GM12892 (cell line): ENCODE measurements around the gene MRPL14.

Experiments
- DNase-seq: peaks from one replicate; pipeline ENCODE4 v3.0.0; 2011; ENCODE audit not compliant: insufficient read length
- FAIRE-seq: peaks from 2 replicates; lab custom pipeline; 2011; peaks lifted over from hg19 to GRCh38; lab: Jason Lieb, UNC
- POLR2A ChIP-seq: IDR thresholded peaks from 2 replicates; pipeline ENCODE4 v1.6.1; 2011; ENCODE audit warnings: low read depth, low read length, control low read depth
- POLR2AphosphoS5 ChIP-seq: IDR thresholded peaks from 2 replicates; pipeline ENCODE4 v1.6.1; 2011; ENCODE audit warnings: low read depth, low read length, control low read depth
- TAF1 ChIP-seq: IDR thresholded peaks from 2 replicates; pipeline ENCODE4 v1.6.1; 2011; ENCODE audit warnings: low read depth, mild to moderate bottlenecking, control low read depth, low read length, borderline replicate concordance

MRPL14 gene

GRCh38 chr6:44077214-44077946 is 49.9 kb downstream of the MRPL14 start:
- no peak for TF ChIP-seq POLR2A
- TF ChIP-seq POLR2AphosphoS5, result no peak
- no peak for TF ChIP-seq TAF1
- DNase-seq, result no peak
- FAIRE-seq, result no peak

- TF ChIP-seq TAF1 (no peak), POLR2AphosphoS5 (no peak), POLR2A (no peak)
- FAIRE-seq (no peak), DNase-seq (no peak)
Measured at GRCh38 chr6:44076356-44077213, 50.7 kb downstream of the MRPL14 start.

DNA sequence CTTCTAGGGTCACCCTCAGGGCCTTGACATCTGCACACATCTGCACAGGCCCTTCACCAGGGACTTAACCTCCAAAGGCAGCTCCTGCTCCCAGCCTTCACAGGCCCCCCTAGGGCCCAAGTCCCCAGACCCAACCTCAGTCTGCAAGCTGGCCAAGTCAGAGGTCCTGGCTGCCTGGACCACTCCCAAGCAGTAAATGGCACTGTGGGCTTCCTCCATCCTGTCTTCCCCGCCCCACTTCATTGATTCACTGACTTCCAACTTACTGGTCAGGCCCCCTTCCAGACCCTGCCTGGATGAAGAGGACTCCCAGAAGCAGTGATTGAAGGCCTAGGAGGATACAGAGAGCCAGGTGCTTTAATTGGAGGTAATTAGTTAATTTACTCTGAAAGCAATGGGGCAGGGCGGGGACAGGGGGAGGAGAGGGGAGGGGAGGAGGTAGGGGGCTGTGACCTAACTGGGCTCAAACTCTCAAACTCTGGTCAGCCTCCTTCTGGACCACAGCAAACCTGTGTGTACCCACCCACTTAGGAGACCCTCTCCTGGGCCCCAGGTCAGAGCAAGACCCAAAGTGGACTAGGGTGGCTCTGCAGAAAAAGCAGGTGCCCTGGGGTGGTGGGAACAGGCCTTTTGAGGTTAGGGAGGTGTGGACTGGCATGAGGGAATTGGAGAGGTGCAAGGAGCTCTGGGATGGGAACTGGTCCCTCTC is 51.5 kb downstream of the MRPL14 start:
- no peak for FAIRE-seq
- DNase-seq, result no peak
- TF ChIP-seq TAF1 (no peak), POLR2AphosphoS5 (no peak), POLR2A (no peak)

- TF ChIP-seq TAF1, result no peak
- no peak for DNase-seq
- FAIRE-seq, result peak; percentile 30
Measured at GRCh38 chr6:44074813-44075646, 52.2 kb downstream of the MRPL14 start.

GRCh38 chr6:44074439-44074812 is 52.8 kb downstream of the MRPL14 start:
- TF ChIP-seq TAF1 (0 out of 2 replicates have a peak, but pooled peaks have one; percentile 25), POLR2AphosphoS5 (no peak; the same call in 1 of the 2 replicates), POLR2A (no peak)
- DNase-seq (peak; percentile 82), FAIRE-seq (peak; percentile 85)

- no peak for FAIRE-seq
- no peak for DNase-seq
- TF ChIP-seq POLR2AphosphoS5 (no peak; the same call in 1 of the 2 replicates), POLR2A (no peak), TAF1 (no peak)
Measured at GRCh38 chr6:44073612-44074438, 53.4 kb downstream of the MRPL14 start.

- DNase-seq, result peak; percentile 87
Measured at GRCh38 chr6:44072959-44073611, 54.2 kb downstream of the MRPL14 start.

GRCh38 chr6:44072452-44072958 is 54.7 kb downstream of the MRPL14 start:
- no peak for DNase-seq
- FAIRE-seq, result no peak
- TF ChIP-seq TAF1, result no peak
- no peak for TF ChIP-seq POLR2AphosphoS5
- no peak for TF ChIP-seq POLR2A

More at GRCh38 chr6:44072959-44073611, 54.2 kb downstream of the MRPL14 start:
- FAIRE-seq, result peak; percentile 87
- TF ChIP-seq POLR2AphosphoS5 (peak; percentile 46), TAF1 (no peak), POLR2A (peak; percentile 63; the same call in 1 of the 2 replicates)

DNA sequence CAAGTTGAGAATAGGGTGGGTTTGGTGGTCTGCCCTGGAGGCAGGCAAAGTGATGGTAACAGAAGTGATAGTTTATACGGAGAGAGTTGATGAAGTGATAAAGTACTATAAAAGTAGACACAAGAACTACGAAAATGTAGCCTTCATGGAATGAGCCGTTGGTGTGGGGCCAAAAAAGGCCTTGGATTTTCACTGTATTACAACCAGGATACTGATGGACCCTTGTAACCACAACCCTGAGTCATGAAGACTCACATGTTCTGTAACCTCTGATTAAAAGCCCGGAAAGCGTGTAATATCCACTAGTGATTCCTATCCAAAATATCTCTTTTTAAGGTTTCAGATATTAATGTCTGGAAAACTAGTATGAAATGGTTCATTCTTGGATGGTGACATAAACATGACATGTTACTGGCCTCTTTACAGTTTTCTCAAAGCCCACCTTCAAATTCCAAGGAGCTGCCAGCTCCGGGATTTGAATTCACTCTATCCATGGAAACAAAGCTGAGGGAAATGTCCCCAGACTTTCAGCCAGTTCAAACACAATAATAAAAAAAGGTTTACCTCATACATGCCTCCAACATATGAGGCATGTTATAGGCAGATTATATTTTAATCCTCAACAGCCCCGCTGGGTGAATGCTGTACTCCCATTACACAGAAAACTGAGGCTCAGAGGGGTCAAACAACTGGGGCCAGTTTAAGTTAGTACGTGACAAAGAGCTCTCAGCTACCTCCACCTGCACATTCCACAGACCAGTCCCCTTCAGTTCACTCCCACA is 55.4 kb downstream of the MRPL14 start:
- no peak for TF ChIP-seq TAF1
- no peak for TF ChIP-seq POLR2AphosphoS5
- TF ChIP-seq POLR2A, result no peak
- FAIRE-seq, result no peak
- no peak for DNase-seq

DNA sequence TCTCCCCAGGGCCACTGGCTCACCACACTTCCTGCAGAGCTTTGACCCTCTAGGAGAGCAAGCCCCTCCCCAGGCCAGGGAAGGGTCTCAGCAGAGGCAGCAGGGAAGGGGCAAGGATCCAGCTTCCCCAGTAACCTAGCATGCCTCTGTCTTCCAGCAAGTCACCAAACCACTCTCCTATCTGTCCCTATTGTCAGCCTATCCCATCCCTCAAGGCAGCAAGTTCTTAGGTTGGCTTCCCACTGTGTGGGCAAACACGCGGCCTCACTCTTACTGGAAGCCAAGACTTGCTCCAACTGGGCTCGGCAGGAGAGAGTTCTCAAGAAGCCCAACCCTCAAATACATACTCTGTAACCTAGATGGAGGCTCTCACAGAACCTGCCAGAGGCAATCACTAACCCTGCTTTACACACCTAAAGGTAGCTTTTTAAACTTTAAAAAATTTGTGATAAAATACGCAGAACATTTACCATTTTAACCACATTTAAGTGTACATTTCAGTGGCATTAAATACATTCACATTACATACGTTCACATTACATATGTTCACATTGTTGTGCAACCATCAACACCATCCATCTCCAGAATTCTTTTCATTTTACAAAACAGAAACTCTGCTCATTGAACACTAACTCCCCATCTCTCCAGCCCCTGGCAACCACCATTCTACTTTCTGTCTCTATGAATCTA is 58.5 kb downstream of the MRPL14 start:
- DNase-seq, result no peak
- no peak for FAIRE-seq
- TF ChIP-seq TAF1 (no peak), POLR2A (no peak), POLR2AphosphoS5 (no peak)
